ENCODE data around the gene RABGAP1L. TPM values are rescaled to one million over a fixed set of nuclear protein-coding genes. Genes with fewer than 3 reads are reported as not detected.
A peak's percentile ranks its signal among the peaks of the same experiment; 100 is the strongest.
"Not testable (repeated sequence)": the region's sequence is repeated elsewhere in the genome, so short reads cannot be mapped to it uniquely, and the experiment has no call there.

Gene RABGAP1L
- polyA plus RNA-seq, 3 donors, result 23.9 to 38.1 (median 27.8) TPM

DNA sequence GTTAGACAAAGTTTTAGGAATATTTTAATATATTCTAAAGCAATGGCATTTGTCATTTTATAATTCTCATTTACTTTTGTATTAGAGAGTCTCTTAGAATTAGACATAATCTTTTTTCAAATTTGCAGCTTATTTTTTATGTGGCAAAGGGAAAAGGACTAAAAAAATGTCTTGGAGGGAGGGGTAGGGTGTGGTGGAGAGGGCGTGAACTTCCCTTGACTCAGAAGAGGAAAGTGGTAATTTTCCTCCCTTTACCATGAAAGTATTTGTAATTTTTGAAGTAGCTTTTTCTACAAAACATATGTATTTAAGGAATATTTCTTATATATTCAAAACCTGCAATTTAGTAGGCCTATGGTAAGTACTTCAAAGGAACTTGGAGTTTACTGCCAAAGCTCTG is 6.9 kb upstream of the RABGAP1L start:
- DNase-seq, result no peak

DNA sequence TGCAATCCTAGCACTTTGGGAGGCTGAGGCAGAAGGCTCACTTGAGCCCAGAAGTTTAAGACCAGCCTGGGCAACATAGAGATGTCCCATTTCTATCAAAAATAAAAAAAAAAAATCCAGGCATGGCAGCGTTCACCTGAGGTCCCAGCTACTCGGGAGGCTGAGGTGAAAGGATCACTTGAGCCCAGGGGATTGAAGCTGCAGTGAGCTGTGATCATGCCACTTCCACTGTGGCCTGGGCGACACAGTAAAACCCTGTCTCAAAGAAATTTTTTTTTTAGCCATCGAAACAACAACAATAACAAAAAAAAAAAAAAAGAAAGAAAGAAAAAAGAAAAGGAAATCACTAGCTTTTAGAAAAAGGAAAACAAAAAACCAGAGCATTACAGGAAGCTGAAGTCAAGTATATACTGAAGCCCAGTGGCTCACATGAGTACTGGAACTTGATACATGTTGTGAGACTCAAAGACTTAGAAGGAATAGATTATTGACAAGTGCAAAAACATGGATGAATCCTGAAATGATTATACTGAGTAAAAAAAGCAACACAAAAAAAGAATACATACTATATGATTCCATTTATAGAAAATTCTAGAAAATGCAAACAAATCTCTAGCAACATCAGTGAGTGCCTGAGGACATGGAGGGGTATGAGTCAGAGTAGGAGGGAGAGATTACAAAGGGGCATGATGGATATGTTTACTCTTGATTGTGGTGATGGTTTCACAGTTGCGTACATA is 6.1 kb upstream of the RABGAP1L start:
- DNase-seq, result no peak

DNA sequence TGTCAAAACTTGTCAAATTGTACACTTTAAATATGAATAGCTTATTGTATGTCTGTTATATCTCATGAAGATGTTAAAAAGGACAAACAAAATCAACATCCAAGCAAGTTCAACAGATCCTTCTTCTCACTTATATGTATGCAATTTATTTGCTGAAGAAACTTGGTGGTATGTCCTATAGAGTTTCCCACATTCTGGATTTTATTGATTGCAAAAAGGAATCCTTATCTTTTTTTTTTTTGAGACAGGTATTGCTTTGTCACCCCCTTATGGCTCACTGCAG is 5.6 kb upstream of the RABGAP1L start:
- DNase-seq, result no peak

DNA sequence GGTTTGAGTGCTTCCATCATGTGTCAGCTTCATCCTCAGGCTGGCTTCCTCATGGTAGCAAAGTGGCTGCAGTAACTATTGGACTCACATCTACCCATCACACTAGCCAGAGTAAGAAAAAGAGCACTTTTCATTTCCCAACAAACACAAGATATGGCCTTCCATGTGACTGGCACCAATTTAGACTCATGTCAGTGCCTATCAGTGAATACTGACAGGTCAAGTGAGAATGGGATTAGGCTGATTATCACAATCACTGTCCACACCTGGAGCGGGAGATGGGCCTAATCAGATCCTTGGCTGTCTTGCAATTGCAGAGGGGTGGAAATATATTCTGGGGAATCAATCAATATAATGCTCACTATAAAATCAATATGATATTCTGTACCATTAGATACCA is 2.9 kb upstream of the RABGAP1L start:
- no peak for DNase-seq

DNA sequence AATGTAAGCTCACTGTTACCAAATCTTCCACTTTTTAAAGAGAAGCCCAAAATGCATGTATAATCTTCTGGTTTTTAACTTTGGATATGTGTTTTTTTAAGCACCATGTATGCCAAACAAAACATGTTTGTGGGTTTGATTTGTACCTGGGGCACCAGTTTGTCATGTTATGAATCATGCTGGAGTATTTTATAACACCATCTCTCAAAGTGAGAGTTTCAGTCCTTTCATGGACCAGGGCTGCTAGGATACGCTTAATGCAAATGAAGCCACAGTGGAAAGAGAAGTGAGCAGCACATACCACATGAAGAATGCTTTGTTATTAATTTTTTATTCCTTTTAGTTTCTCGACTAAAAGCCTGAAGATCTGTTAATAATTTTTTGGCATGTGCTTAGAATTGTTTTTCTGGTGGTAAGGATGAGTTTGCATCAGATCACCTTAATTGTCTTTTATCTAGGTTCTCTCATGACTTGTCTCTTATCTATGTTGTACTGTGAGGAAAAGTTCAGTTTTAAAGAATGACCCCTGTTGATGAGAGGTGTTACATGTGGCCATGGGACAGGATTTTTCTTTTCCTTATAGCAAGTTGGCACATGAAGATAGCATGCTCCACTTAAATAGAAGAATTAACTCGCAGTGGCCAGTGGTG is 2.0 kb upstream of the RABGAP1L start:
- DNase-seq, result no peak

GRCh38 chr1:174158767-174159251 is 511 bp upstream of the RABGAP1L start:
- no peak for DNase-seq

- DNase-seq, result peak; percentile 5
Observed at GRCh38 chr1:174160109-174160473, 771 bp downstream of the RABGAP1L start.

DNA sequence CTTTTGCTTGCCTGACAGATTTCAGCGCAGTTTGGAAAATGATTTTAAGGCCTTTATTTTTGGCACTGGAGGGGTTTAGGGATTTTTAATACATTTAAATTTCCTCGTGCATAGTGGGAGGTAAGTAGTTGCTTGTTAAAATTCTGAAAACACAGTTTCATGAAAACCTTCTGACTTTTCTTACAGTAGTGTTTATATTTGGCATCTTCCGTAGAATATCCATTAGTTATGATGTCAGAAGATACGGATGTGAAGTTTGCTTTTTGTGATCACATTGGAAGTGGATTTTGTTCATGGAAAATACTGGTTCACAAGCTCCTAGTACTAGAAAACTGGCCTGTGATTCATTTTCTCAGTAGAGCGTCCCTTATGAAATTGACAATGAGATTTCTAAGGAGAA is 1.3 kb downstream of the RABGAP1L start:
- no peak for DNase-seq

- no peak for DNase-seq
Observed at GRCh38 chr1:174161813-174162212, 2.5 kb downstream of the RABGAP1L start.

GRCh38 chr1:174164826-174165225 is 5.5 kb downstream of the RABGAP1L start:
- DNase-seq, result no peak

- DNase-seq, result no peak
Observed at GRCh38 chr1:174165471-174166137, 6.3 kb downstream of the RABGAP1L start.

- no peak for DNase-seq
Observed at GRCh38 chr1:174166530-174167264, 7.4 kb downstream of the RABGAP1L start.

DNA sequence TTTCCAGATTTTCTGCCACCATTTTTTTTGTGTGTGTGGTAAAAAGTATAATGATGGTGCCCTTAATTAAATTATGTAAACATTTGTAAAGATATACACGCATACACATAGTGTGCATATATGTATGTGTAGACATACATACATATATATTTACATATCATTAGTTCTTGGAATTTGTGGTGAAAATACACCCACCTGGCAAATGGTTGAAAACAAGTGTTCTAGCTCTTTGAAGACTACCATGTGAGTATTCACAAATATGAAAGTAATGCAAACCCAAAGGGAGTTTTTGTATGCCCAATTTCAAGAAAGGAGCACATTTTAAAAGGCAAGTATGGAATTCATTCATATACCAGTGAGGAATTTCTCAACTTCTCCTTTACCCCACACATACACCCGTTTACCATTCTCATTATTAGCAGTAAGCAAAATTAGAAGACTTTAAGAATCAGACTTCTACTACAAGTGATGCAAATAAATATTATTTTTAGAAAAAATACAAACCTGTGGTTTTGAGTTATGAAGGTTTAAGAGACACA is 8.0 kb downstream of the RABGAP1L start:
- no peak for DNase-seq

DNA sequence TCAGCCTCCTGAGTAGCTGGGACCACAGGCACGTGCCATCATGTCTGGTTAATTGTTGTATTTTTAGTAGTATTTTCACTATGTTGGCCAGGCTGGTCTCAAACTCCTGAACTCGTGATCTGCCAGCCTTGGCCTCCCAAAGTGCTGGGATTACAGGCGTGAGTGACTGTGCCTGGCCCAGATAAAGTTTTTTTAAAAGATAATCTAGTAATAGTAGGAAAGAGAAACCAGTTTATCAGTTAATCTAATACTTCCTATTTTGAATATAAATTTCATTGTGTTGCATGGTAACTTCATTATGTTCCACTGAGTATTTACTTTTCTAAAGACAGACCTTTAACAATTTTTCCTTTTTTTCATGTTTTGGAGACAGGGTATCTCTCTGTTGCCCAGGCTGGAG is 10.0 kb downstream of the RABGAP1L start:
- no peak for DNase-seq

- DNase-seq, result no peak
Observed at GRCh38 chr1:174171073-174171472, 11.8 kb downstream of the RABGAP1L start.

- DNase-seq, result no peak
Observed at GRCh38 chr1:174174461-174175329, 15.4 kb downstream of the RABGAP1L start.

DNA sequence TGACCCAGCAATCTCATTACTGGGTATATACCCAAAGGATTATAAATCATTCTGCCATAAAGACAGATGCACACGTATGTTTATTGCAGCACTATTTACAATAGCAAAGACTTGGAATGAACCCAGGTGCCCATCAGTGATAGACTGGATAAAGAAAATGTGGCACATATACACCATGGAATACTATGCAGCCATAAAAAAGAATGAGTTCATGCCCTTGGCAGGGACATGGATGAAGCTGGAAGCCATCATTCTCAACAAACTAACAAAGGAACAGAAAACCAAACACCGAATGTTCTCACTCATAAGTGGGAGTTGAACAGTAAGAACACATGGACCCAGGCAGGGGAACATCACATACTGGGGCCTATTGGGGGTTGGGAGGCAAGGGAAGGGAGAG is 19.1 kb downstream of the RABGAP1L start:
- DNase-seq, result not testable (repeated sequence)

DNA sequence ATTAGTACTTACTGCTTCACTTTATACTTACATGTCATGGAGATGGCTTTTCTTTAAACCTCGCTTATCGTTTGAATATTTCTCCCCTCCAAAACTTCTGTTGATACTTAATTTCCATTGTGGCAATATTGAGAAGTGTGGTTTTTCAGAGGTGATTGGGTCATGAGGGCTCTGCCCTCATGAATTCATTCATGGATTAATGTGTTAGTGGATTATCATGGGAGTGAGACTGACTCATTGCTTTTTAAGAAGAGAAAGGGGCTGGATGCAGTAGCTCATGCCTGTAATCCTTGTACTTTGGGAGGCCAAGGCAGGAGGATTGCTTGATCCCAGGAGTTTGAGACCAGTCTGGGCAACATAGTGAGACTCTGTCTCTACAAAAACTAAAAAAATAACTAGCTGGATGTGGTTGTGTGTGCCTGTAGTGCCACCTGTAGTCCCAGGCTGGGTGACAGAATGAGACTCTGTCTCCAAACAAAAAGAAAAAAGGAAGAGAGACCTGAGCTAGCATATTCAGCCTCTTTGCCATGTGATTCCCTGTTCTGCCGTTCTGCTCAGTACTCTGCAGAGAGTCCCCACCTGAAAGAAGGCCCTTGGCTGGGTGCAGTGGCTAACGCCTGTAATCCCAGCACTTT is 30.2 kb downstream of the RABGAP1L start:
- DNase-seq, result no peak

- no peak for DNase-seq
Observed at GRCh38 chr1:174190691-174191199, 31.4 kb downstream of the RABGAP1L start.

DNA sequence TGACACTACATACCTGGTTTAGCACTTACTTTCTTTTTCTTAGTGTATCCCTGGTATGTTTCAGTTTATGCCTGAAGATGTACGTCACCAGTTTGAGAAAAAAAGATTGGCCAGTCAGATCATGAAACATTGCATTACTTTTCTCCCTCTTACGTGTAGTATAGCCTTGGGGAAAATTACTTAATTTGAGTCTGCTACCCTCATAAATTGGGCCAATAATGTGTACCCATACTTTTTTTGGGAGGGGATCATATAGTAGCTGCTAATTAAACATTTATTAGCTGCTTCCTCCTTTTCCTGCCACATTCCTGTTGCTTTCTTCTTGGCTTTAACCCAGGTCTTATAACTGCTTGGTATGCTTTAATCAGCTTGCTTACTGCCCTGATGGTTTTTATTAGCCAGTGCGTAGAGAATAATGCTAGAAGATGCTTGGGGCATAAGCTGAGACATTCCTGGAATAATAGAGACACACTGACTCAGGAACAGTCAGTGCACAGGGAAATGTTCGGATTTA is 32.1 kb downstream of the RABGAP1L start:
- DNase-seq, result peak; percentile 30

Data from renal pelvis (tissue), 4 donors.